ENCODE results near the gene SQOR. TPM values are rescaled to one million over a fixed set of nuclear protein-coding genes. Genes with fewer than 3 reads are reported as not detected.

SQOR gene
- polyA plus RNA-seq = 51.2 TPM
- long read RNA-seq, donor 1, transcript SQOR-201 (10 exons, 2,003 nt) = major isoform, 11 of 23 reads
- long read RNA-seq, donor 1, partial matches to known transcripts = 12 of 23 reads
- long read RNA-seq, donor 1, other reads (novel, unspliced or antisense) = 0 of 23 reads
- long read RNA-seq, donor 2, transcript SQOR-201 (10 exons, 2,003 nt) = major isoform, 23 of 74 reads
- long read RNA-seq, donor 2, partial matches to known transcripts = 49 of 74 reads
- long read RNA-seq, donor 2, other reads (novel, unspliced or antisense) = 0 of 74 reads
- long read RNA-seq, donor 3 = 0 reads
- long read RNA-seq, donor 4, partial matches to known transcripts = 0 of 1 reads
- long read RNA-seq, donor 4, other reads (novel, unspliced or antisense) = 0 of 1 reads
- long read RNA-seq, donor 5, transcript SQOR-201 (10 exons, 2,003 nt) = major isoform, 22 of 56 reads
- long read RNA-seq, donor 5, partial matches to known transcripts = 34 of 56 reads
- long read RNA-seq, donor 5, other reads (novel, unspliced or antisense) = 0 of 56 reads
- long read RNA-seq, donor 6, transcript SQOR-201 (10 exons, 2,003 nt) = major isoform, 9 of 38 reads
- long read RNA-seq, donor 6, partial matches to known transcripts = 28 of 38 reads
- long read RNA-seq, donor 6, other reads (novel, unspliced or antisense) = 0 of 38 reads
- long read RNA-seq, donor 7, transcript SQOR-201 (10 exons, 2,003 nt) = major isoform, 14 of 32 reads
- long read RNA-seq, donor 7, partial matches to known transcripts = 18 of 32 reads
- long read RNA-seq, donor 7, other reads (novel, unspliced or antisense) = 0 of 32 reads
- long read RNA-seq, donor 8, transcript SQOR-201 (10 exons, 2,003 nt) = major isoform, 34 of 94 reads
- long read RNA-seq, donor 8, partial matches to known transcripts = 57 of 94 reads
- long read RNA-seq, donor 8, other reads (novel, unspliced or antisense) = 0 of 94 reads
- long read RNA-seq, donor 9, transcript SQOR-201 (10 exons, 2,003 nt) = major isoform, 29 of 44 reads
- long read RNA-seq, donor 9, partial matches to known transcripts = 14 of 44 reads
- long read RNA-seq, donor 9, other reads (novel, unspliced or antisense) = 0 of 44 reads
- long read RNA-seq, donor 10, transcript SQOR-201 (10 exons, 2,003 nt) = major isoform, 19 of 32 reads
- long read RNA-seq, donor 10, partial matches to known transcripts = 13 of 32 reads
- long read RNA-seq, donor 10, other reads (novel, unspliced or antisense) = 0 of 32 reads
- long read RNA-seq, donor 11, transcript SQOR-201 (10 exons, 2,003 nt) = major isoform, 18 of 30 reads
- long read RNA-seq, donor 11, partial matches to known transcripts = 11 of 30 reads
- long read RNA-seq, donor 11, other reads (novel, unspliced or antisense) = 0 of 30 reads

DNA sequence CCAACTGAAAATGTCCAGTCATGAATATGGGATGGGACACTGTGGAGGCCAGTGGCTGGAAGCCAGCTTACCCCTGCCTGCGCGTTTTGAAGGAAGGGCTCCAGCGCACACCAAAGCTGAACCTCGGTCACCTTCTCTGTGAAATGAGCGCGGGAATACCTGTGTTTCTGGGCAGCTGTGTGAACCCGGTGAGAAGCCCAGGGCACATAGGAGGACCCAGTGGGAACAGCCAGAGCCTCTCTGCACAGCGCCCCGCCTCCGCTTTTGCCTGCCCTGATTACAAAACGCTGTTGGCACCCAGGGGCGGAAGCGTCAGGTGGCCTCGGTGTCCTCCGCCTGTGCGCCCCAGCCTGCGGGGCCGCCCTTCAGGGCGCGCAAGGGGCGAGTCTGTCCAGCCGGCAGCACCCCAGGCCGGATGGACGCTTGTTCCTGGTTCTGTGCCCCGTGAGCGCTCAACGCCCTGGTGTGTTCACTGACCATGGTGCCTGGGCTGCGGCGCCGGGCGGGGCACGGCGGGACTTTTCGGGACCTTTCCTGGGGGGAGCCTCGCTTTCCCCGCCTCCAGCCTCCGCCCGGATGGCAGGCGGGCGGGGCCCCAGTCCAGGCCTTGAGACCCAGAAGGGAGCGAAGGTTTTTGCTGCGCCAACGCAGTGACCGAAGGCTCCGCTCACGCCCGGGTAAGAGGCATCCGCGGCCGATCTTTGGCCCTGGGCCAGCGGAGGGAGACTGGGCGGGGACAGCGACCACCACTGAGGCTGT, at the start of gene SQOR:
SQOR (plus strand) TSS at position 598 of the 759 bp plus-strand sequence. CDS start 23,895 bp downstream, outside the sequence.
- peak within 1 kb of the TSS; percentile 68 for H3K27ac ChIP-seq (ENCODE audit: low read length)
- H3K4me1 ChIP-seq (ENCODE audit: control insufficient read depth, insufficient read depth, low read length) = peaks cover 10% of the 10 kb centered on the region
- no CpG with 5 or more reads among the region's 53 CpGs for WGBS (ENCODE audit: insufficient coverage, low lambda C conversion rate)
- no peaks in the 10 kb centered on the region for H3K36me3 ChIP-seq (ENCODE audit: control insufficient read depth, insufficient read depth, low read length)
- peak within 1 kb of the TSS; percentile 55 for H3K4me3 ChIP-seq (ENCODE audit: low read length)
- DNase-seq = peak; percentile 81 to 95
- H3K27me3 ChIP-seq (ENCODE audit: control insufficient read depth, insufficient read depth, low read length) = no peaks in the 10 kb centered on the region
- H3K9me3 ChIP-seq (ENCODE audit: control insufficient read depth, low read depth, low read length) = no peaks in the 10 kb centered on the region

DNA sequence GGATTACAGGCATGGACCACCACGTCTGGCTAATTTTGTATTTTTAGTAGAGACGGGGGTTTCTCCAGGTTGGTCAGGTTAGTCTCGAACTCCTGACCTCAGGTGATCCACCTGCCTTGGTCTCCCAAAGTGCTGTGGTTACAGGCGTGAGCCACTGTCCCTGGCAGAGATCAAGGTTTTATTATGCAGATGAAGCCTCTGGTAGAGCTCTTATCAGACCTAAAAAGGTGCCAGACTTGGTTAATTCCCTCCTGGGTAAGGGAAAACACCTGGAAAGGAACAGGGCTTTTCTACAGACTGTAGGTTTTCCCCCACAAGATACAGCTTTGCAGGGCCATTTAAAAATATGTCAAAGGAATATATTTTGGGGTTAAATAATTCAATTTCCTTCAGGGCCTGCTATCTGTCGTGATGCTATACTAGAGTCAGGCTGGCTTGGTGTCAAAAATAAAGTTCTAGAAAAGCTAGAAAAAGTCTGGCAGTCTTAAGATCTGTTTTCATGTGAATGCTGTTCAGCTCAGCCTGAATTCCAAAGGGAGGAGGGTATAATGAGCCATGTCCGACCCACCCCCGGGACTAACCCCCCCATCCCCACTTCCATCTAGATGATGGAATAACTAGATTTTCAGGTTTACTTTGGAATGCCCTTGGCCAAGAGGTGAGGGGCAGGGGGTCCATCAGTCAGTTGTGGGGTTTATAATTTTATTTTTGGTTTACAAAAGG, 49.6 kb upstream of the SQOR start:
- no peaks in the 10 kb centered on the region for H3K36me3 ChIP-seq (ENCODE audit: control insufficient read depth, insufficient read depth, low read length)
- no peak for DNase-seq
- no peak overlapping the region for H3K4me3 ChIP-seq (ENCODE audit: low read length)
- no peaks in the 10 kb centered on the region for H3K27me3 ChIP-seq (ENCODE audit: control insufficient read depth, insufficient read depth, low read length)
- no peaks in the 10 kb centered on the region for H3K9me3 ChIP-seq (ENCODE audit: control insufficient read depth, low read depth, low read length)
- no CpG with 5 or more reads among the region's 7 CpGs for WGBS (ENCODE audit: insufficient coverage, low lambda C conversion rate)
- H3K27ac ChIP-seq (ENCODE audit: low read length) = no peak overlapping the region
- peaks cover 7% of the 10 kb centered on the region for H3K4me1 ChIP-seq (ENCODE audit: control insufficient read depth, insufficient read depth, low read length)

DNA sequence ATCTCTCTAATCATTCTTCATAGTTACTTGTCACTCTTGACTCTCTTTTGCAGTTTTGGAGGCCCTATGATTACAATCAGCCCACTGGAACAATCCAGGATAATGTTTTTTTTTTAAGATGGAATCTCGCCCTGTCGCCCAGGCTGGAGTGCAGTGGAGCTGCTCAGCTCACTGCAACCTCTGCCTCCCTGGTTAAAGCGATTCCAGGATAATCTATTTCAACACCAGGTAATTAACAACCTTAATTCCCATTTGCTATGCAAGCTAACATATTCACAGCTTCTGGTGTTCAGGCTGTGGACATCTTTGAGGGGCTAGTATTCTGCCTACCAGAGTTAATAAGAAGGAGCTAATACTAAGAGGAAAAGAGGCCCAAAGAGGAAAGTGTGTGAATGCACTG, 48.7 kb upstream of the SQOR start:
- DNase-seq = peak in 1 of 2 donors; percentile 14
- no peaks in the 10 kb centered on the region for H3K27me3 ChIP-seq (ENCODE audit: control insufficient read depth, insufficient read depth, low read length)
- H3K27ac ChIP-seq (ENCODE audit: low read length) = peak overlapping the region; percentile 98
- no peaks in the 10 kb centered on the region for H3K36me3 ChIP-seq (ENCODE audit: control insufficient read depth, insufficient read depth, low read length)
- WGBS (ENCODE audit: insufficient coverage, low lambda C conversion rate) = no CpG with 5 or more reads among the region's 3 CpGs
- no peaks in the 10 kb centered on the region for H3K9me3 ChIP-seq (ENCODE audit: control insufficient read depth, low read depth, low read length)
- H3K4me3 ChIP-seq (ENCODE audit: low read length) = peak overlapping the region; percentile 86
- peaks cover 7% of the 10 kb centered on the region for H3K4me1 ChIP-seq (ENCODE audit: control insufficient read depth, insufficient read depth, low read length)

DNA sequence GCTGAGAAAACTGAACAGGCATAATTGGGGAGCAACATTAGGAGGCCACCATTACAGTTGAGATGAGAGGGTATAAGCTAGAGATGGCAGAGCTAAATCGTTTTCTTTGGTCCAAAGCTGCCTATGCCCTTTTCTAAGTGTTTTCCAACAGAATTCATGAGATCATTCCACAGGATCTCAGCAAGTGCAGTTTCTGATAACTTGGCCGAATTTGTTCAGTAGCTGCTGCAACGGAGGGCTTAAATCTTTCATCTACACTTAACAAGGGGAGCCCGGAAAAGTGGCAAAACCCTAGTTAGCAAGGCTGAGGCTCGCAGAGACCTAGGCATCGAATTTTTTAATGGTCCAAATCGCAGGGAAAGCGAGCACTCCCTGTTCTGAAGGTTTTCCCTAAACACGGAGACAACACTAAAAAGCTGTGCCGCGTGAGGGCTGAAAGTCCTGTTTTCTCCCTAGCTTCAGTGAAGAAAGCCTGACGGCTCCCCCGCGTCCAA, 48.2 kb upstream of the SQOR start:
- peak overlapping the region; percentile 98 for H3K27ac ChIP-seq (ENCODE audit: low read length)
- WGBS (ENCODE audit: insufficient coverage, low lambda C conversion rate) = 0% methylated on average over 1 of the region's 14 CpGs
- H3K36me3 ChIP-seq (ENCODE audit: control insufficient read depth, insufficient read depth, low read length) = no peaks in the 10 kb centered on the region
- DNase-seq = no peak
- peak overlapping the region; percentile 86 for H3K4me3 ChIP-seq (ENCODE audit: low read length)
- H3K4me1 ChIP-seq (ENCODE audit: control insufficient read depth, insufficient read depth, low read length) = peaks cover 7% of the 10 kb centered on the region
- no peaks in the 10 kb centered on the region for H3K9me3 ChIP-seq (ENCODE audit: control insufficient read depth, low read depth, low read length)
- H3K27me3 ChIP-seq (ENCODE audit: control insufficient read depth, insufficient read depth, low read length) = no peaks in the 10 kb centered on the region

DNA sequence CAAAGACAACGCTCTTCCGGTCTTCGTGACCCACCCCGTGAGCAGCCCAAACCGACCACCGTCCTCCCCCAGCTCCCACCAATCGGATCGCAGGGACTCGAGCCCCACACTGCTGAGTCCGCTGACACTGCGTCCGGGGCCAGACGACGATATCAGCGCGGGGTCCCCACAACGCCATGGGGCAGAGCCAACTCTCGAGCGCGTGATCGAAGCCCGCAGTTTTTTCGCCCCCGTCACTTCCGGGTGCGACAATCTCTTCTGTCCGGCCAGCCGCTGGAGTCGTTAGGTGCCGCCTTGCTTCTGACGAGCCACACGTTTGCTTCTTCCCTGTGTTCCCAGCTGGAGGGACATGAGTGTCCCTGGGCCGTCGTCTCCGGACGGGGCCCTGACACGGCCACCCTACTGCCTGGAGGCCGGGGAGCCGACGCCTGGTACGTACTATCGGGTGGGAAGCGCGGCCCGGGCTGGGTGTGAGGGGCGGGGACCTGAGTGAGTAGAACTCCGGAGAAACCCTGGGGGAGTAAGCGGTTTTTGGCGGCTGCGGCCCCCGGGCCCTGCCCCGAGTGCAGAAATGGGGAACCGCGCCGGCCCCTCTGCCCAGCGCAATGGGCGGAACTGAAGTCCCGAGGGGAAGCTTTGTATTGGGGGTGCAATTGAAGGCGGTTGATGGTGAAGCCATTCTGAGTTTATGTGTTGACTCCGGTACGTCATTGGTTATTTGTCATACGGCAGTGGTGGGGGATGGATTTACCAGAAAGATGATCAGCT, 47.5 kb upstream of the SQOR start, which contains the start of gene BLOC1S6:
BLOC1S6 (plus strand) TSS at position 285 of the 768 bp plus-strand sequence; CDS start at position 350, 65 bp downstream.
- peak within 1 kb of the TSS; percentile 86 for H3K4me3 ChIP-seq (ENCODE audit: low read length)
- no peaks in the 10 kb centered on the region for H3K27me3 ChIP-seq (ENCODE audit: control insufficient read depth, insufficient read depth, low read length)
- H3K27ac ChIP-seq (ENCODE audit: low read length) = peak within 1 kb of the TSS; percentile 98
- H3K36me3 ChIP-seq (ENCODE audit: control insufficient read depth, insufficient read depth, low read length) = peaks cover under 1% of the 10 kb centered on the region
- DNase-seq = peak; percentile 90 to 97
- peaks cover 7% of the 10 kb centered on the region for H3K4me1 ChIP-seq (ENCODE audit: control insufficient read depth, insufficient read depth, low read length)
- H3K9me3 ChIP-seq (ENCODE audit: control insufficient read depth, low read depth, low read length) = no peaks in the 10 kb centered on the region
- 0% methylated on average over 2 of the region's 62 CpGs for WGBS (ENCODE audit: insufficient coverage, low lambda C conversion rate)

DNA sequence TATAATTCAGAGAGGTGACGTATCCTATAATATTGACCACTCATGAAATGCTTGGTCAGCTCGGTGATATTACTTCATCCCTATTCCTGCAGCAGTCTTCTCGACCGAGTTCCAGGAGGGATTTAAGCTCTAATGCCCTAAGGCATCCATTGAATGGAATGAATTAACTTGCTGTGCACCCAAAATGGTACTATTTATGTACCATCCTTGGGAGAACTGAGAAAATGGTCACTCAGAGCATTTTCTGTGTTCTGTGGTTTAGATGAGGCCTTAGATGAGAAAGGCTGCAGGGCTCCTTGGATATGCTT, 47.0 kb upstream of the SQOR start:
- Histone ChIP-seq H3K9me3 (ENCODE audit: control insufficient read depth, low read depth, low read length) (no peaks in the 10 kb centered on the region), H3K36me3 (ENCODE audit: control insufficient read depth, insufficient read depth, low read length) (peaks cover 2% of the 10 kb centered on the region), H3K4me3 (ENCODE audit: low read length) (peak overlapping the region; percentile 86), H3K4me1 (ENCODE audit: control insufficient read depth, insufficient read depth, low read length) (peaks cover 7% of the 10 kb centered on the region), H3K27ac (ENCODE audit: low read length) (peak overlapping the region; percentile 98), H3K27me3 (ENCODE audit: control insufficient read depth, insufficient read depth, low read length) (no peaks in the 10 kb centered on the region)
- DNase-seq = no peak
- WGBS (ENCODE audit: insufficient coverage, low lambda C conversion rate) = no CpG with 5 or more reads among the region's 4 CpGs

DNA sequence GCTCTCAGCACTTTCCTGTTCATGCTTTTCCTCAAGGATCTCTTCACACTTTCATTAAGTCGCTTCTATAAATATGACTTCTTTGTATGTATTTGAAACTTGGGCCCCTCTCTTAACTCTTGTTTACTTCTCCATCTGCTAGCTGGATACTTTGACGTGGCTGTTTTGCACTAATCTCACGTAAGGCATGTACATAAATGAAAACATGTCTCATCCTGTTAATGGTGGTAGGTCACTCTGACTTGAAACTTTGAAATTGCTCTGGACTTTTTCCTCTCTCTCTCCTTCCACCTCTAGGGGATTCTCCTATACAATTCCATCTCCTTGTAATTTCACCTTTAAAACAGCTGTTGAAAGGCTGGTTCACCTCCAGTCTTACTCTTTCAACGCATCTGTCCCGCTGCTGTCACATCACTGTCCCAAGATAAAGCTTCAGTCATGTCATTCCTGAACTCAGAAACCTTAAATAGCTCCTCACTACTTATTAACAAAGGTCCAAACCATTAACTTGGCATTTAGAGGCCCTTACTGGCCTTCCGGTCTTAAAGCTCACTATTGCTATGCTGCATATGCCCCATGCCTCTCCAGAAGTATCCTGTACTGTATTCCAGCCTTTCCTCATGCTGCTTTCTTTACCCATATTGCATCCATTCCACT, 46.5 kb upstream of the SQOR start:
- DNase-seq = peak; percentile 43 to 73
- peak overlapping the region; percentile 98 for H3K27ac ChIP-seq (ENCODE audit: low read length)
- peak overlapping the region; percentile 86 for H3K4me3 ChIP-seq (ENCODE audit: low read length)
- no peaks in the 10 kb centered on the region for H3K9me3 ChIP-seq (ENCODE audit: control insufficient read depth, low read depth, low read length)
- peaks cover 7% of the 10 kb centered on the region for H3K4me1 ChIP-seq (ENCODE audit: control insufficient read depth, insufficient read depth, low read length)
- peaks cover 4% of the 10 kb centered on the region for H3K36me3 ChIP-seq (ENCODE audit: control insufficient read depth, insufficient read depth, low read length)
- WGBS (ENCODE audit: insufficient coverage, low lambda C conversion rate) = 30% methylated on average over 2 of the region's 6 CpGs
- H3K27me3 ChIP-seq (ENCODE audit: control insufficient read depth, insufficient read depth, low read length) = no peaks in the 10 kb centered on the region

DNA sequence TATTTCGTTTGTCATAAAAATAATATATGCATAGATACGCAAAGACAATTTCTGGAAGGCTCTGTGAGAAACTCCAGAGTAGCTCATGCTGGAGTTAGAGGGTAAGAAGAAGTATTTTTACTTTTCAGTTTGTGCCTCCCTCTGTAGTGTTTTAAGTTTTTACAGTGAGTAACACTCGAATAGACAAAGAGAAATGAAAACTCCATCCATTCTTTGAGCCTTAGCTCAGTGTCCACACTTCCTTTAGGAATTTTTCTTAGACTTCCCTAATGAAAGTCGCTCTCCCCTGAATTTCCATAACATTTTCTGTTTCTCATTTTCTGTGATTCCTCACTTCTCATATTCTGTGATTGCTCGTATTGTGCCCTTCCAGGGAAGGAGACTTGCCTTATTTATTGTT, 45.6 kb upstream of the SQOR start:
- Histone ChIP-seq H3K9me3 (ENCODE audit: control insufficient read depth, low read depth, low read length) (no peaks in the 10 kb centered on the region), H3K4me3 (ENCODE audit: low read length) (no peak overlapping the region), H3K36me3 (ENCODE audit: control insufficient read depth, insufficient read depth, low read length) (peaks cover 6% of the 10 kb centered on the region), H3K27me3 (ENCODE audit: control insufficient read depth, insufficient read depth, low read length) (no peaks in the 10 kb centered on the region), H3K27ac (ENCODE audit: low read length) (no peak overlapping the region), H3K4me1 (ENCODE audit: control insufficient read depth, insufficient read depth, low read length) (peaks cover 7% of the 10 kb centered on the region)
- 93% methylated on average over 4 of the region's 5 CpGs for WGBS (ENCODE audit: insufficient coverage, low lambda C conversion rate)
- no peak for DNase-seq

Measured in large intestine (tissue), 12 donors.